Neural progenitor cell (in vitro differentiated cells): ENCODE measurements around the gene PGC.

Experiments used
- EZH2 ChIP-seq: fragments of 200-600 bp; sonication (generic); IDR thresholded peaks from 2 replicates; pipeline ENCODE4 v1.6.1; 2017; ENCODE audit warnings: antibody characterized with exemption, mild to moderate bottlenecking, moderate library complexity
- EZH2phosphoT487 ChIP-seq: fragments of 200-600 bp; sonication (generic); IDR thresholded peaks from 2 replicates; pipeline ENCODE4 v1.6.1; 2017; ENCODE audit warnings: antibody characterized with exemption
- TF ChIP-seq, protein P1 (sequence below): fragments of 200-600 bp; sonication (generic); IDR thresholded peaks from 2 replicates; pipeline ENCODE4 v1.5.1; 2017; ENCODE audit warnings: antibody characterized with exemption, mild to moderate bottlenecking

DNA sequence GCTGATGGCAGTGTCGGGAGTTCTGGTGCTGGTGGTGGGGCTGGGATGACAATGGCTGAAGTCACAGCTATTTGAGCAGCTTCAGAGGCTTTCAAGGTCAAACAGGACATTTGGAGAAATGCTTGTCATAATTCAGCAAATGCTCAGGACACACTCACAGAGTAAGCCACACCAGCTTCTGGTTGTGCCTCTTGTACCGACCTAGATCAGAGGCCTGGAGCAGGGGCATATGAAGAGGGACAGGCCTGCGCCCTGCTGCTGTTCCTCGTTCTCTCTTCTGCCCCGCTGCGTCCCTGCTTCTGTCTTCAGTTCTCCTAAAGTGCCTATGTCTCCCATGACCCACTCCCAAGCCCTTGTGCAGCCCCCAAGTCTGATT is 893 bp upstream of the PGC start:
- TF ChIP-seq, protein P1, sequence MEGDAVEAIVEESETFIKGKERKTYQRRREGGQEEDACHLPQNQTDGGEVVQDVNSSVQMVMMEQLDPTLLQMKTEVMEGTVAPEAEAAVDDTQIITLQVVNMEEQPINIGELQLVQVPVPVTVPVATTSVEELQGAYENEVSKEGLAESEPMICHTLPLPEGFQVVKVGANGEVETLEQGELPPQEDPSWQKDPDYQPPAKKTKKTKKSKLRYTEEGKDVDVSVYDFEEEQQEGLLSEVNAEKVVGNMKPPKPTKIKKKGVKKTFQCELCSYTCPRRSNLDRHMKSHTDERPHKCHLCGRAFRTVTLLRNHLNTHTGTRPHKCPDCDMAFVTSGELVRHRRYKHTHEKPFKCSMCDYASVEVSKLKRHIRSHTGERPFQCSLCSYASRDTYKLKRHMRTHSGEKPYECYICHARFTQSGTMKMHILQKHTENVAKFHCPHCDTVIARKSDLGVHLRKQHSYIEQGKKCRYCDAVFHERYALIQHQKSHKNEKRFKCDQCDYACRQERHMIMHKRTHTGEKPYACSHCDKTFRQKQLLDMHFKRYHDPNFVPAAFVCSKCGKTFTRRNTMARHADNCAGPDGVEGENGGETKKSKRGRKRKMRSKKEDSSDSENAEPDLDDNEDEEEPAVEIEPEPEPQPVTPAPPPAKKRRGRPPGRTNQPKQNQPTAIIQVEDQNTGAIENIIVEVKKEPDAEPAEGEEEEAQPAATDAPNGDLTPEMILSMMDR, result no peak
- no peak for TF ChIP-seq EZH2
- TF ChIP-seq EZH2phosphoT487, result no peak
